ENCODE data around the gene SCYL2.

The SCYL2 gene

GRCh38 chr12:100248886-100249285 is 18.1 kb upstream of the SCYL2 start:
- Histone ChIP-seq H3K4me3 (ENCODE audit: low read depth, low read length) (no peak overlapping the region), H3K27ac (ENCODE audit: extremely low read depth, low read depth, low read length) (no peak overlapping the region), H3K4me1 (ENCODE audit: control insufficient read depth, insufficient read depth, low read length) (no peaks in the 10 kb centered on the region), H3K9me3 (ENCODE audit: control insufficient read depth, insufficient read depth, low read depth, low read length) (no peaks in the 10 kb centered on the region), H3K36me3 (ENCODE audit: control insufficient read depth in 2 of 2, insufficient read depth in 1 of 2, low read length in 2 of 2) (no peaks in the 10 kb centered on the region; a peak in 1 of 3 replicates)
- TF ChIP-seq ZSCAN4 (tag by site-specific recombination; IDR thresholded peaks at IDR 0.05), result no peak
- TF ChIP-seq TRIM28 (IDR thresholded peaks at IDR 0.05; ENCODE audit: borderline replicate concordance, low read length), result no peak
- no peak for TF ChIP-seq ZNF16 (tag by site-specific recombination; IDR thresholded peaks at IDR 0.05; ENCODE audit: low read depth)
- no peak for TF ChIP-seq ZNF596 (tag by site-specific recombination; IDR thresholded peaks at IDR 0.05)
- no peak for TF ChIP-seq ZFP37 (tag by site-specific recombination; IDR thresholded peaks at IDR 0.05)
- no peak for TF ChIP-seq ZNF366 (tag by site-specific recombination; conservative IDR thresholded peaks at IDR 0.05)
- no peak for TF ChIP-seq ZBTB11 (tag by site-specific recombination; conservative IDR thresholded peaks at IDR 0.05; ENCODE audit: low read depth)
- no peak for TF ChIP-seq ZNF174 (tag by site-specific recombination; IDR thresholded peaks at IDR 0.05)
- TF ChIP-seq OVOL3 (tag by site-specific recombination; IDR thresholded peaks at IDR 0.05), result no peak
- ChIA-PET POLR2A (no interaction called here), CTCF (no interaction called here)

GRCh38 chr12:100249941-100250340 is 17.0 kb upstream of the SCYL2 start:
- Histone ChIP-seq H3K9me3 (ENCODE audit: control insufficient read depth, insufficient read depth, low read depth, low read length) (no peaks in the 10 kb centered on the region), H3K4me3 (ENCODE audit: low read depth, low read length) (no peak overlapping the region), H3K27ac (ENCODE audit: extremely low read depth, low read depth, low read length) (no peak overlapping the region), H3K4me1 (ENCODE audit: control insufficient read depth, insufficient read depth, low read length) (no peaks in the 10 kb centered on the region), H3K36me3 (ENCODE audit: control insufficient read depth in 2 of 2, insufficient read depth in 1 of 2, low read length in 2 of 2) (no peaks in the 10 kb centered on the region; a peak in 1 of 3 replicates)
- ChIA-PET CTCF (no interaction called here), POLR2A (no interaction called here)
- TF ChIP-seq HOXD13 (CRISPR knock-in tag; IDR thresholded peaks at IDR 0.05; ENCODE audit: borderline replicate concordance) (no peak), ZNF324 (tag by site-specific recombination; IDR thresholded peaks at IDR 0.05) (no peak), SETDB1 (IDR thresholded peaks at IDR 0.05; ENCODE audit: insufficient read length, low read length) (no peak), ZNF701 (tag by site-specific recombination; IDR thresholded peaks at IDR 0.05) (no peak), MEIS1 (CRISPR knock-in tag; IDR thresholded peaks at IDR 0.05; ENCODE audit: borderline replicate concordance) (no peak), ZNF239 (tag by site-specific recombination; IDR thresholded peaks at IDR 0.05) (no peak), ZNF362 (tag by site-specific recombination; IDR thresholded peaks at IDR 0.05) (no peak), ZXDB (tag by site-specific recombination; IDR thresholded peaks at IDR 0.05) (no peak), ZNF785 (tag by site-specific recombination; IDR thresholded peaks at IDR 0.05) (no peak), BCL11A (tag by site-specific recombination; IDR thresholded peaks at IDR 0.05; ENCODE audit: low read depth) (no peak), ZNF580 (tag by site-specific recombination; IDR thresholded peaks at IDR 0.05) (no peak), ZBTB49 (tag by site-specific recombination; IDR thresholded peaks at IDR 0.05; ENCODE audit: low read depth) (no peak), ZNF24 (tag by site-specific recombination; IDR thresholded peaks at IDR 0.05) (no peak), ZNF146 (tag by site-specific recombination; IDR thresholded peaks at IDR 0.05) (no peak), KLF1 (tag by site-specific recombination; IDR thresholded peaks at IDR 0.05) (no peak), ZSCAN18 (tag by site-specific recombination; IDR thresholded peaks at IDR 0.05) (no peak), ZNF513 (tag by site-specific recombination; IDR thresholded peaks at IDR 0.05) (no peak)

Data from HEK293 (cell line).